Stimulated activated CD8-positive, alpha-beta memory T cell treated with anti-CD3 and anti-CD28 coated beads, Interleukin-2, amount 100 ng/mL, for 1 hour (primary cell): ENCODE results near the gene ARHGAP5.

Source experiments
- DNase-seq, 2 donors: peaks; one replicate each; pipeline ENCODE4 v3.0.0-alpha.2; 2020; ENCODE audit warnings: low read depth in 2 of 2

ARHGAP5 gene, protein sequence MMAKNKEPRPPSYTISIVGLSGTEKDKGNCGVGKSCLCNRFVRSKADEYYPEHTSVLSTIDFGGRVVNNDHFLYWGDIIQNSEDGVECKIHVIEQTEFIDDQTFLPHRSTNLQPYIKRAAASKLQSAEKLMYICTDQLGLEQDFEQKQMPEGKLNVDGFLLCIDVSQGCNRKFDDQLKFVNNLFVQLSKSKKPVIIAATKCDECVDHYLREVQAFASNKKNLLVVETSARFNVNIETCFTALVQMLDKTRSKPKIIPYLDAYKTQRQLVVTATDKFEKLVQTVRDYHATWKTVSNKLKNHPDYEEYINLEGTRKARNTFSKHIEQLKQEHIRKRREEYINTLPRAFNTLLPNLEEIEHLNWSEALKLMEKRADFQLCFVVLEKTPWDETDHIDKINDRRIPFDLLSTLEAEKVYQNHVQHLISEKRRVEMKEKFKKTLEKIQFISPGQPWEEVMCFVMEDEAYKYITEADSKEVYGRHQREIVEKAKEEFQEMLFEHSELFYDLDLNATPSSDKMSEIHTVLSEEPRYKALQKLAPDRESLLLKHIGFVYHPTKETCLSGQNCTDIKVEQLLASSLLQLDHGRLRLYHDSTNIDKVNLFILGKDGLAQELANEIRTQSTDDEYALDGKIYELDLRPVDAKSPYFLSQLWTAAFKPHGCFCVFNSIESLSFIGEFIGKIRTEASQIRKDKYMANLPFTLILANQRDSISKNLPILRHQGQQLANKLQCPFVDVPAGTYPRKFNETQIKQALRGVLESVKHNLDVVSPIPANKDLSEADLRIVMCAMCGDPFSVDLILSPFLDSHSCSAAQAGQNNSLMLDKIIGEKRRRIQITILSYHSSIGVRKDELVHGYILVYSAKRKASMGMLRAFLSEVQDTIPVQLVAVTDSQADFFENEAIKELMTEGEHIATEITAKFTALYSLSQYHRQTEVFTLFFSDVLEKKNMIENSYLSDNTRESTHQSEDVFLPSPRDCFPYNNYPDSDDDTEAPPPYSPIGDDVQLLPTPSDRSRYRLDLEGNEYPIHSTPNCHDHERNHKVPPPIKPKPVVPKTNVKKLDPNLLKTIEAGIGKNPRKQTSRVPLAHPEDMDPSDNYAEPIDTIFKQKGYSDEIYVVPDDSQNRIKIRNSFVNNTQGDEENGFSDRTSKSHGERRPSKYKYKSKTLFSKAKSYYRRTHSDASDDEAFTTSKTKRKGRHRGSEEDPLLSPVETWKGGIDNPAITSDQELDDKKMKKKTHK (N-terminal part only)

DNA sequence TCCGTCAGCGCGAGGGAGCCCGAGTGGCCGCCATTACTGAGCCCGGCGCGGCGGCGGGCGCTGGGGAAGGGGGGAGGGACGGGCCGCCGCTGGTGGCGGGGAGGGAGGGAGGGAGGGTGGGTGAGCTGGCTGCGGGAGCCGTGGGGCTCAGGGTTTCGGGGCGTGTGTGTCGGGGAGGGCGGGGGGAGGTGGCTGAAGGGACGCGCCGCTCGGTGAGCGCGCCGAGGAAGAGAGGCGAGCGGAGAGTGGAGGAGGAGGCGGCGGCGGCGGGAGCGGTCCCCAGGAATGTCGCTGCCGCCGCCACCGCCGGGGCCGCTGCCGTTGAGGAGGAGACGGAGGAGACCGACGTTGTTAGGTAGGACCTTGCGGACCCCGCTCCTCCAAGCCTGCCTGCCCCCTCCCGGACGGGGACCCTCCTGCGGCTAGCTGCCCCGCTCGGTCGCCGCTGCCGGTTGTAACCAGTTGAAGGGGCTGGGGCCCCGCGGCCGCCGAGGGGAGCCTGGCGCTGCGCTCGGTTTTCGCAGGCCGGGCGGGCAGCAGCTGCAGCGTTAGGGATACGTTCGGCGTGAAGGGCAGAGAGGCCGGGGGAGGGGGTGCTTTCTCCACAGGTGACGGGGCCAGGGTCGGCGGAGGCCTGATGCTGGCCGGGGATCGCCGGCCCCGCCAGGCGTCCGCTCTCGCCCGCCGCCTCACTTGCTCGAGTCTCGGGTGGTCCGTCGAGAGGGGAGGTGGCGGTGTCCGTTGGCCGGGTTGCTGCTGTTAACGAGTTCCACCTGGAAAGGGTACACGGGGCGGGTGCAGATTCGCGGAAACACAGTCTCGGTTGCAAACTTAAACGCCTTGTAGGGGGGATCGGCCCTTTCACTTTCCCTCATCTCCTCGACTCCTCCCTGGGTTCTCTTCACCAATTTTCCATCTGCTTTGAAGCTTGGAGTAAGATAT lies at the start of gene ARHGAP5:
Gene ARHGAP5 (plus strand): TSS at position 224 of the 942 bp plus-strand sequence. CDS start 13,366 bp downstream, outside the sequence.
- DNase-seq, result peak; percentile 43 to 58

DNA sequence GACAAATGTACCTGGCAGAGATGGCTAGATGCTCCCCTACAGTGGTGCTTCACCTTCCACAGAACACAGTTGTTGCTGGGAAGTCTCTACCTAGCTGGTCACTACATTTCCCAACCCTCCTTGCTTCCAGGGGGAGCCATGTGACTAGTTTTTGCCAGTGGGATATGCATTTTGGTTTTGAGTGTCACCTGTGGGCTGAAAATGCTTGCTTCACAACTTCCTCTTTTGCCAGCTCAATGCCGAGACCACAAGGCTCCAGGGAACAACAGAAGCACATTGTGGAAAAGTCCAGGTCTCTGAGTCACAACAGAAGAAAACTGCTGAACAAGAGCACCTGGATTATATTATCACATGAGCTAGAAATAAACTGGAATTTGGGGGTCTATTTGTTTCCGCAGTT lies 48.5 kb upstream of the ARHGAP5 start:
- no peak for DNase-seq

DNA sequence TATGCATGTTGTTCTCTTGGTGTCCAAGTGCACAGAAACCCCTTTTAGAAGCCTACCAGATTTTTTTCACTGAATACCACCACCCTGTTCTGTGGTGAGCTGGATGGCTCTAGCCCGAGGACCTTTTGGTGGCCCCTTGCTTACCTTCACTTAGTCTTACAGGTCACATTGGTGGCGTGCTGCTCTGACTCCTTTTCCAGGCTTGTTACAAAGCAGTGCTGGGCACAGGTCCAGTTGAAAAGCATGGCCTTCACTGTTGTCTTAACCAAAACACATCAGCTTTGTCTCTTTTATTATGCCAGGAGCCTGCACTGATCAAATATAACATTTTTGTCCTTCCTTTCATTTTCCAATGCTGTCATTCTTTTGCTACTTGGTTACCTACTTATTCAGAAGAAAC lies 43.6 kb upstream of the ARHGAP5 start:
- no peak for DNase-seq

DNA sequence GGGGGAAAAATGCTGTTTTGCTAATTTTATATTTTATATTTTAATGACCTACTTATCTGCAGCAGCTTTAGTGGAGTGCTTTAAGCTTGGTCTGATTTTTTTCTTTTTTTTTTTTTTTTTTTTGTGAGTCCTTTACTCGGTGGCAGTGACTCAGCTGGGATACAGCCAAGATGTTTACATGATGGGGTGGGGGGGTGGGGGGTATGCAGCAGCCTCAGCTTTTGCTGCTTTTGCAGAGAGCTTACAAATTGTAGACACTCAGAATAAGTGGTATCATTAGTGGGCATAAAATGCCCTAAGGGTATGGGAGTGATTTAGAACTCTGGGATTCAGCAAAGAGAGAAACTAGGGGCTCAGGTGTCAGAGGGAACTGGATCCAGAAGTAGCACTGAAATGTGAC lies 38.2 kb upstream of the ARHGAP5 start:
- no peak for DNase-seq

DNA sequence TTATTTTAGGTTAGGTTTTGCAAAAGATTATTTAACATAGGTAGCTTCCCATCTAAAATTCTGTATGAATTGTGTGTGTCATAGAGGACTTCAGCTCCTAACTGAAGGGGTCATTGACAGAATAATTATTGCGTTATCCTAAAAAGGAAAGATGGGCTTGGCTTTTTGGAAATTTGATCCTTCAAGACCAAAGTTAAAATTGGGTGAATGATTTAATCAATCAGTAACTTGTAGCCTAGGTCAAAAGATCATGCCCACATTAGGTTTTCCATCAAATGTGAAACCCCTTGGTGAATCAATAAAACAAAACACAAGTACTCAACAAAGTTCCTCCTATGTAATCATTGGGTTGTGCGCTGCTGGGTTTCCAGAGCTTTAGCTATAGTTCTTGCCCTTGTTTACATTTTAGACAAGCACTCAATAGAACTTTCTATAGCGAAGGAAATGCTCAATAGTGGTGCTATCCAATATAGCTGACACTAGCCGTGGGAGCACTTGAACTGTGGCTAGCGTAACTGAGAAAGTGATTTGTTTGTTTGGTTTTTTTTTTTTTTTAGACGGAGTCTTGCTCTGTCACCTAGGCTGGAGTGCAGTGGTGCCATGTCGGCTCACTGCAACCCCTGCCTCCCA lies 37.6 kb upstream of the ARHGAP5 start:
- DNase-seq, result no peak

DNA sequence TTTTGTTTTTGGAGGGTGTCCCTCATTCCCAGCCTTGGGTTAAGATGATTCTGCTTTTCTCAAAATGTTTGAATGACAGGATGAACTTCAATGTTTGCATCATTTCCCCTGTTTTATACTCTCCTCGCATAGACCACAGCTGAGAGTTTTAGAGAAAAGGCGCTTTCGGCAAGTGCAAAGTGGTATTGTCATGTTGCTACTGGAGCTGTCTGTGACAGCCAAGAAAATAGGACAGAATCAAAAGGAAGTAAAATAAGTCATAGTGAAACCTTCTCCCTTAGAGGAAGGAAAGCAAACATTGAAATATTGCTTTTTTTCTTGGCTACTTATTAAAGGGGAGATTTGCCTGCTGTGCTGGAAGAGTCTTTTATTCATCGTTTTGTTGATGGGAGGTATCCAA lies 33.5 kb upstream of the ARHGAP5 start:
- no peak for DNase-seq

DNA sequence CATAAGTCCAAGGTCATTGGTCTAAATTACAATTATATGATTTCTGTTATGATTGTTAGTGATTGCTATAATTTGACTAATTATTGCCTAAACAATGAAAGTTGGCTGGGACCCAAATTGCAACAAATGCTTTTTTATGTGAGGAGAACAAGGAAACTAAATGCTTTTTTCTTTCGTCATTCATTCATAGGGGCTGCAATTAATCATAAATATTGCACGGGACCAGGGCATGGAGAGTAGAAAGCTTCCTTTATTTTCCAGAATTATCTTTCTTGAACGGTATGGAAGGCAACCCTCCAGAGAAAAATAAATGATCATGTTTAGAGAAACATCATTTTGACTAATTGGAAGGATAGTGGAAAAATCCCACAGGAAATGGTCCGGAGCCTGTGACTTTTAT lies 32.6 kb upstream of the ARHGAP5 start:
- DNase-seq, result no peak

DNA sequence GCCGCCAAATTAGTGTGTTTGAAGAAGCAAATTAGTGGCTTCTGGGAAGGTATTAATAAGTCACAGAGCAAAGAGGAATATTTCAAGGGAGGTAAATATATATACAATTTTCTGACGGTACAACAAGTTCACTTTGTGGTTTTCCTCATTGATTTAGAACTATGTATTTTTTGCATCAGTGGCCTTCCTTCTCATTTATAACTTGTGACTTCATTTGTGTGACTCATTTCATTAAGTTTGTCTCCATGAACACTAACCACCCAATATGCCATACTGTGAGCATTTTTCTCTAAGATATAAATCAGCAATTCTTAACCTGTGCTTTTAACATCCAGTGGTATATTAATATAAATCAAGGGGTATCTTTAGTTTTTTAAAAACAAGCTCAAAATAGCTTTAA lies 29.3 kb upstream of the ARHGAP5 start:
- DNase-seq, result no peak

DNA sequence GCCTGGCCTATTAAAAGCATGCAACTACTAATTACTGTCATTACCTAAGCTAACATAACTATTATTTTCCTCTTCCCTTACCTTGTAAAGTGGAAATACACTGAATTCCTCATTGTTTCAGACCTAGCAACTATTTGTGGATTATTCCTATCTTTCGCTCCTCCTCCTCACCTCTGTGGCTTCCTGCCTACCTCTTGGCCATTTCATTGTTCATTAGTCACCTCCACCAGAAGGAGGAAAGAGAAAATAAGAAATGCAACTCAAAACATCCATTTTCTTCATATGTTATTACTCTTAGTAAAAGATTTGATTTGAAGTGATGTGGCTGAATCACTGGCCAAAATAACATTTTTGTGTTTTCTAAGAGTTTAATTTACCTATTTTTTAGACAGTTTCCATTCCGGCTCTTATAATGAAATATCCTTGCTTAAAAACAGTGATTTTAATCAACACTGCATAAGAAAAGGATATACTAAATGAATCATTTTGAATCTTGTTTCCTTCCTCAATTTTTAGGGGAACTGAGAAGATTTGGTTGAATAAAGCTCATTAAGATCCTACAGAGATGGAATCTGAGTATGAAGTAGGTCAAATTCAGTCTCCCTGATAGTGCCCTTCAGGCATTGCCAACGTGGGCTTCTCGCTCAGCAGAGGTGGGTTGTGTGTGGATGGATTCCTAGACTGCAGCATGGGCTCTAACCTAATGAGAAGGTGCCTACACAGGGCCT lies 27.6 kb upstream of the ARHGAP5 start:
- DNase-seq, result no peak

DNA sequence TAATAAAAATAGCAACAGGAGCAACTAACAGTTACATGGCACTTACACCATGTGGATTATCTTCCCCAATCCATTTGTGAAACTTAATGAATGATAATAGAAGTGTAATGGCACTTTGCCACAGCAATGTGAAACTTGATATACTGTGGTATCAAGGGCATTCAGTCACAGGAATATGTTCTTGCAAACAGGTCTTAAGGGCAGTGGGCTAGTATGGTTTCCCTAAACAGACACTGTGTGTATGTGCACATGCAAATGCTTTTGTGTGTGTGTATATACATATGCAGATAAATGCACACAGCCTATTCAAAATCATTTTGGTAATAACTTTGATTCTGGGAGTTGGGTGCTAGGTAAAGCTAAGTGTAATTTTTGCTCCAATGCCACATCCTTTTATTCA lies 26.2 kb upstream of the ARHGAP5 start:
- no peak for DNase-seq

DNA sequence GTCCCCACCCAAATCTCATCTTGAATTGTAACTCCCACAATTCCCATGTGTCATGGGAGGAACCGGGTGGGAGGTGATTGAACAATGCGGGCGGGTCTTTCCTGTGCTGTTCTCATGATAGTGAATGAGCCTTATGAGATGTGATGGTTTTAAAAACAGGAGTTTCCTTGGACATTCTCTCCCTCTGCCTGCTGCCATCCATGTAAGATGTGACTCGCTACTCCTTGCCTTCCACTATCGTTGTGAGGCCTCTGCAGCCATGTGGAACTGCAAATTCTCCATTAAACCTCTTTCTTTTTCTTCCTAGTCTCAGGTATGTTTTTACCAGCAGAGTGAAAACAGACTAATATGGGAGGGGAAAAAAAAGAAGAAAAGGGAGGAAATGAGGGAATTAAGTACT lies 22.6 kb upstream of the ARHGAP5 start:
- DNase-seq, result no peak

DNA sequence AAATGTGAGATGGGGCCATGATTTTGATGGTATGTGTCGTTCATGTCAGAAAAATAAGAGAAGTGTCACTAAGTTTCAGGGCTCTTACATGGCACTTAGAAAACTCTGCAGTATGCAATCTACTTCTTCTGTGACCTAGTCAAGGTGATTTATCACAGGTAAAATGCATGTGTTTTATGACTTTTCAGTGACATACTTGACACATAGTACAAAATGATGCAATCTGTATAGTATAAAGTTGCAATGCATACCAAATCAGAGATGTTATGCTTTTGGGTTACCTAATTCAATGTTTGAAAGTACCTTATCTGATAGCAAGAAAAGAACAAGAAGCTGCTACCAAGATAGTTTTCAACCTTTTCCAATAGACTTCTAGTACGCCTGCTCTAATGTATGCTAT lies 21.9 kb upstream of the ARHGAP5 start:
- no peak for DNase-seq

DNA sequence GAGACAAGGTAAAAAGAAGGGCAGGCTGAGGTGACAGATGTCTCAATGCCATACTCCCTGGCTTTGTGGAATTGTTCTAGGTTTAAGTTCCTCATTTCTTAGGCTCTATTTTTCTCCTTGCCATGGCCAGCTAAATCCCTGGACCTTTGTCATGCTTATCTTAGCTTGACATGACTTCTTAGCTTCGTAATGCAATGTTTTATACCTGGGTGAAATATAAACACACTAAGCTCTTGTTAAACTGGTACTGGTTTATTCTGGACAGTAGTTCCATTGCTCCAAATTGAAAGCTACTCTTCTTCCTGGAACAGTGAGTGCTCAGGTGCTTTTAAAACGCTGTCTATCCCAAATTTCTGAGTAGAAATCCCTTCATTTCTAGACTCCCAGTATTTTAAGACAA lies 17.4 kb upstream of the ARHGAP5 start:
- DNase-seq, result no peak

DNA sequence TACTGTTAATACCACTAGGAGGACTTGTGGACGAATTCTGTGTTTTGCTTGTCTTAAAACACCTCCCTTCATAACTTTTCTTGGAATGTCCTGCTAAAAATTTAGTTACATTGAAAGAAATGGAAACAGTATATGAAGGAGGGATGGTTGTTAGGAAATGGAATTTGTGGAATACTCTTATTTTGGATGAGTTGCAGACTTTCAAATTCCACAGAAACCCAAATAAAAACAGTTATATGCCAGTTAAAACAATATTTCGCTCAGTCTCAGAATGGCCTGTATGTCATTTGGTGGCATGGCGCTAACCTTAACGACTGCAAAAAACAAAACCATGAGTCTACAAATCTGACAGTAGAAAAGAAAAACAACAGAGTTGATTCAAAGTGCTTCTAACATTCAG lies 12.2 kb upstream of the ARHGAP5 start:
- DNase-seq, result no peak

DNA sequence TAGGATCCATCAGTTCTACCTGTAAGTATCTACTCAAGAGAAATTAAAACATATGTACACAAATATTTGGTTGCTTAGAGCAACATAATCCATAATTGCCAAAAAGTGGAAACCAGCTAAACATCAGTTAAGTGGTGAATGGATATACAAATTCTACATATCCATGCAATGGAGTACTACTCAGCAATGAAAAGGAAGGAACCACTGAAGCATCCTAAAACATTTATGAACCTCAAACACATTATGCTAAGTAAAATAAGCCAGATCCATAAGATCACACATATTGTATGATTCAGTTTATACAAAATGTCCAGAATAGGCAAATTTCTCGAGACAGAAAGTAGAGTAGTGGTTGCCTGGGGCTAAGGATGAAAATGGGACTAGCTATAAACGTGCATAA lies 8.4 kb upstream of the ARHGAP5 start:
- no peak for DNase-seq

DNA sequence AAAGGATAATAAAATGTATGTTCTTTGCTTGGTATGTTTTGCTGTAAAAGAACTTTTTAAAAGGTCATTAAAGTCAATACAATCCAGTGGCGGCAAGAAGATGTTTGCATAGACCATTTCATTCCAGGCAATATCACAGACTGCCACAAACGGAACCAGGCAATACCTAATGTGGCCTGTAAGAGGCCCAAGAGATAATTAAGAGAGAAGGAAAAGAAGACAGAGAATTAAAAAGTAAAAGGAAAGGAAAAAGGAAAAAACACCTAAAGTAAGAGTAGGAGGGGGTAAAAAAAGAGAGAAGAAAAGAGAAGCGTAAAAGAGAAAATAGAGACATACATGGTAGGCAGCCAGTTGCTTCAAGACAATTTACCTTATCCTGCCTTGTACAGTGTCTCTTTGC lies 6.8 kb upstream of the ARHGAP5 start:
- DNase-seq, result no peak

DNA sequence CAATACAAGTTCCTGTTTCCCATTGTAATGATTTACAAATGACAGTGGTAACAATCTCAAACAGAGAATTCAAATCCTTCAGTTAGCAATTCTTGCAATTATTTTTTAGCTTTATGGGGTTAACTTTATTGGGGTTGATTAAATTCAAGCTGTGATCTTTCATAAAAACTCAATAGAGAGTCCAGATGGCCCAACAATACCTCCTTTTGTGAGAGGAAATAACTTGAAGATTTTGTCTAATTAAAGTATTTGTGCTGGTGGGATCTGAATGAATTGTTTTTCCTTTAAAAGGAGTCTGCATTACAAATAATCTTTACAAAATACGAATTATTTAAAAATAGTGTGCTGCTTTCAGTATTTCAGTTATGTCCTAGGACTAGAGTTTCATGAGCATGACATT lies 4.4 kb upstream of the ARHGAP5 start:
- no peak for DNase-seq

DNA sequence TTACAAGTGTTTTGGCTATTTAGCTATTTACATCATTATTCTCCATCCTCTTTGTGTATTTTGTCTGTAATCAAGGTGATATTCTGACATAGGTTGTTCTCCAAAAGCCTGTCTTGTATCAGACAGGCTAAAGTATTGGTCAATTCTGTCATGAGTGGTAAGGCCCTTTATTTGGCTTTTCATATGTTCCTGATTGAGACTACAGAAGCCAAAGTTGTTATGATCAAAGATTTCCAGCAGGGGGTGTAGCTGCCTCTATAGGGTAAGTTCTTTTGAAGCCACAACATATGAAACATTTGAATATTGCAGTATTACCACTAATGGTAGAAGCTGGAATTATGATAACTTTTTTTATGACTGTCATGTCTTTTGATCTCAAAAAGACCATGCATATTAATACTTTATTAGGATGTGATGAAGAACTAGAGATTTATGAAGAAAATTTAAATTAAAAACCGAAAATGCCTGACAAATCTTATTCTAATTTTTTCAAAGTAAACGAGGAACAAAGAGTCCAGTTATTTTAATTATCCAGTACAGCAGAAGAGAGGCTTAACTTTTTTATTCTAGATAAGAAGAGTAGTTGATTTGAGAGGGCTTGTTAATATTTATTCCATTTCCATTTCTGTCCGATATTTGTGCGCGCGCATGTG lies 3.4 kb upstream of the ARHGAP5 start:
- DNase-seq, result peak in 1 of 2 donors; percentile 9

DNA sequence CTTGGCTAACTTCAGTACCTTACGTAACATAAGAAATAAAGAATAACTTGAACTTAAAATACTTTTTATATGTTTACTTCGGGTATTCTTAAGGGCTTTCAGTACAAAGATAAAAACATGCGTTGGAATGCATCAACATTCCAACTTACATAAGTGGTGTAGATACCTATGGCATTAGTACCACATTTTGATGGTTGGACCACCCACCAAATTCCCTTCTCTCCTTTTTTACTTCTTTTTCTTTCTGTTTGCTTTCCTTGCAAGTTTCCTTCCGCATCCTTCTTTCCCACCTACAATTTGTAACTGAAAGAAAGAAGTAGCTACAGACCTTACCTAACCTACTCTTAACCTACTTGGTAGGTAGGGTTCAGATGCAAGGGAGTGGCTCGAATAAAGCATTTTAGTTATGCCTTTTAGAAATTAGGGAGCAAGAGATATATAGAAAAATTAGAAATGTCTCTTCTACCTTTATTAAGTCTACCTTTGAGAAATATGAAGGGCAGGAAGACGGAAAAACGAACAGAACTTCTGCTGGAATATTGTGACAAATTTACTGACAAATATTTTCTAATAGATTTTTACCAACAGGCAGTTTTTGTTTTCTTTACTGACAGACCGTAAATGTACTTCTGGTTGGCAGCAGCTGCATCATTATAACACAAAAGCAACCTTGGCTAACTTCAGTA lies 2.1 kb upstream of the ARHGAP5 start:
- DNase-seq, result no peak
